HEK293T (cell line): Measurements from ENCODE around the gene SEMA4C.

Experiments
- CTCF ChIA-PET: fragments of 350-600 bp; formaldehyde crosslinking; extraction: SDS; loops from one replicate; lab custom pipeline; 2021; ENCODE audit warnings: antibody characterized with exemption, inconsistent platforms; lab: Yijun Ruan, JAX
- POLR2A ChIA-PET: fragments of 350-600 bp; formaldehyde crosslinking; extraction: SDS; loops from one replicate; lab custom pipeline; 2020; ENCODE audit warnings: antibody characterized with exemption, inconsistent platforms; lab: Yijun Ruan, JAX
- DNase-seq: peaks from one replicate; pipeline ENCODE4 v3.0.0; 2012; ENCODE audit warnings: mixed read lengths; ENCODE audit errors: extremely low spot score
- ARNT ChIP-seq: fragments of 450-650 bp; IDR thresholded peaks from 2 replicates; pipeline ENCODE4 v1.6.1; 2017; ENCODE audit warnings: mild to moderate bottlenecking
- BHLHE40 ChIP-seq: fragments of 450-650 bp; IDR thresholded peaks from 2 replicates; pipeline ENCODE4 v1.6.1; 2016; ENCODE audit warnings: mild to moderate bottlenecking, moderate library complexity, borderline replicate concordance
- CTBP1 ChIP-seq: fragments of 450-650 bp; IDR thresholded peaks from 2 replicates; pipeline ENCODE4 v1.6.1; 2016; ENCODE audit warnings: borderline replicate concordance
- ELF4 ChIP-seq: fragments of 450-650 bp; IDR thresholded peaks from 2 replicates; pipeline ENCODE4 v1.6.1; 2017; ENCODE audit warnings: antibody characterized with exemption
- FOXA1 ChIP-seq: fragments of 450-650 bp; IDR thresholded peaks from 2 replicates; pipeline ENCODE4 v1.6.1; 2016; ENCODE audit warnings: mild to moderate bottlenecking
- FOXK2 ChIP-seq: fragments of 450-650 bp; IDR thresholded peaks from 2 replicates; pipeline ENCODE4 v1.6.1; 2016; ENCODE audit warnings: mild to moderate bottlenecking
- FOXM1 ChIP-seq: fragments of 450-650 bp; IDR thresholded peaks from 2 replicates; pipeline ENCODE4 v1.6.1; 2017; ENCODE audit warnings: mild to moderate bottlenecking, borderline replicate concordance
- HDGF ChIP-seq: fragments of 450-650 bp; IDR thresholded peaks from 2 replicates; pipeline ENCODE4 v1.6.1; 2017; ENCODE audit warnings: antibody characterized with exemption, borderline replicate concordance
- L3MBTL2 ChIP-seq: fragments of 450-650 bp; conservative IDR thresholded peaks from 2 replicates; pipeline ENCODE4 v1.6.1; 2016; ENCODE audit warnings: mild to moderate bottlenecking
- LEF1 ChIP-seq: fragments of 450-650 bp; IDR thresholded peaks from 2 replicates; pipeline ENCODE4 v1.6.1; 2017; ENCODE audit warnings: mild to moderate bottlenecking, borderline replicate concordance
- NFRKB ChIP-seq: fragments of 450-650 bp; IDR thresholded peaks from 2 replicates; pipeline ENCODE4 v1.6.1; 2016; ENCODE audit warnings: mild to moderate bottlenecking, moderate library complexity
- SP1 ChIP-seq: fragments of 450-650 bp; IDR thresholded peaks from 2 replicates; pipeline ENCODE4 v1.6.1; 2017
- SUZ12 ChIP-seq: fragments of 450-650 bp; IDR thresholded peaks from 2 replicates; pipeline ENCODE4 v1.6.1; 2016; ENCODE audit warnings: mild to moderate bottlenecking
- TARDBP ChIP-seq: fragments of 450-650 bp; IDR thresholded peaks from 2 replicates; pipeline ENCODE4 v1.6.1; 2016
- ZNF384 ChIP-seq: fragments of 450-650 bp; IDR thresholded peaks from 2 replicates; pipeline ENCODE4 v1.6.1; 2016
- TF ChIP-seq, protein P1 (sequence below): fragments of 450-650 bp; IDR thresholded peaks from 2 replicates; pipeline ENCODE4 v1.6.1; 2016

The SEMA4C gene

GRCh38 chr2:96832754-96833507 is 36.9 kb downstream of the SEMA4C start:
- no peak for TF ChIP-seq SP1
- no peak for TF ChIP-seq ARNT
- TF ChIP-seq, protein P1, sequence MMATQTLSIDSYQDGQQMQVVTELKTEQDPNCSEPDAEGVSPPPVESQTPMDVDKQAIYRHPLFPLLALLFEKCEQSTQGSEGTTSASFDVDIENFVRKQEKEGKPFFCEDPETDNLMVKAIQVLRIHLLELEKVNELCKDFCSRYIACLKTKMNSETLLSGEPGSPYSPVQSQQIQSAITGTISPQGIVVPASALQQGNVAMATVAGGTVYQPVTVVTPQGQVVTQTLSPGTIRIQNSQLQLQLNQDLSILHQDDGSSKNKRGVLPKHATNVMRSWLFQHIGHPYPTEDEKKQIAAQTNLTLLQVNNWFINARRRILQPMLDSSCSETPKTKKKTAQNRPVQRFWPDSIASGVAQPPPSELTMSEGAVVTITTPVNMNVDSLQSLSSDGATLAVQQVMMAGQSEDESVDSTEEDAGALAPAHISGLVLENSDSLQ: no peak
- ChIA-PET CTCF (no interaction called here), POLR2A (interaction anchor here (1.8 kb wide), 1 partner anchor 16 kb away, joined by 4 read pairs; the partner anchor contains the start of gene CNNM3)
- no peak for DNase-seq

DNA sequence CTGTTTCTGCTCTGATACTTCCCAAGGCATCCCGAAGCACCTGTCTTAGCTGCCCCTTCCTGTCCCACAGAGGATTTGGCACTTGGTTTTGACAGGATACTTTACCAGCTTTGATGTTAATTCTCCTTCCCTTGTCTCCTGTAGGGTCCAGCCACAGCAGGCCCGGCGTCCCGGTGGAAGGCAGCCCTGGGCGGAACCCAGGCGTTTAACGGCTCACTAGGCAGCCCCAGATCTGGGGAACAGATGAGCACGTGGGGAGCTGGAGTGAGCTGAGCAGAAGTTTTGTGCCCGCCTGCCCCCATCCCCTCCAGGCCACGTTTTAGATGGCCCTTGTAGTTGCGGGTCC is 37.5 kb downstream of the SEMA4C start:
- ChIA-PET CTCF (no interaction called here), POLR2A (interaction anchor here (1.8 kb wide), 1 partner anchor 16 kb away, joined by 4 read pairs; the partner anchor contains the start of gene CNNM3)
- TF ChIP-seq FOXM1: no peak
- TF ChIP-seq FOXK2: no peak
- no peak for DNase-seq

DNA sequence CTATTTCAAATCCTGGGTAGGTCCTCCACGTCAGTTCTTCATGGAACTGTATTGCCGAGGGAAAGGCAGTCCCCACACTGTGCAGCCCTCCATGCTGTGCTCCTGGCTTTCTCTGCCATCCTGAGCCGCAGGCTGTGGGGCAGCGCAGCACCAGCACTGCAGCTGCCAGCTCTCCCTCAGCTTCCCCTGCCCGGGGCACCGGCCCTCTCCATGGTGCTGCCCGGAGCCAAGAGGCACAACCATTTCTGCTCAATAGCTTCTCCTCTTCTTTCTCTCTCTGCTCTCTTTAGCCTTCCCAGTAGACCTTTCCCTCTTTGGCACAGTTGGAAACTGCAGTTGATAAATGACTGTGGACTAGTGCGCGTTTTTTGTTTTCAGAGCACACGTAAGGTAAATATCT is 38.2 kb downstream of the SEMA4C start:
- POLR2A ChIA-PET: interaction anchor here (1.8 kb wide), 1 partner anchor 15 kb away, joined by 4 read pairs; the partner anchor contains the start of gene CNNM3
- DNase-seq: no peak
- CTCF ChIA-PET: no interaction called here
- TF ChIP-seq NFRKB: no peak
- TF ChIP-seq FOXK2: no peak
- TF ChIP-seq, protein P1: no peak
- no peak for TF ChIP-seq HDGF
- TF ChIP-seq FOXM1: no peak
- no peak for TF ChIP-seq ARNT
- no peak for TF ChIP-seq CTBP1
- no peak for TF ChIP-seq LEF1
- TF ChIP-seq ZNF384: no peak
- TF ChIP-seq L3MBTL2: no peak
- TF ChIP-seq BHLHE40: no peak
- TF ChIP-seq SP1: no peak
- TF ChIP-seq ELF4: no peak
- TF ChIP-seq SUZ12: no peak
- TF ChIP-seq TARDBP: no peak
- no peak for TF ChIP-seq FOXA1

DNA sequence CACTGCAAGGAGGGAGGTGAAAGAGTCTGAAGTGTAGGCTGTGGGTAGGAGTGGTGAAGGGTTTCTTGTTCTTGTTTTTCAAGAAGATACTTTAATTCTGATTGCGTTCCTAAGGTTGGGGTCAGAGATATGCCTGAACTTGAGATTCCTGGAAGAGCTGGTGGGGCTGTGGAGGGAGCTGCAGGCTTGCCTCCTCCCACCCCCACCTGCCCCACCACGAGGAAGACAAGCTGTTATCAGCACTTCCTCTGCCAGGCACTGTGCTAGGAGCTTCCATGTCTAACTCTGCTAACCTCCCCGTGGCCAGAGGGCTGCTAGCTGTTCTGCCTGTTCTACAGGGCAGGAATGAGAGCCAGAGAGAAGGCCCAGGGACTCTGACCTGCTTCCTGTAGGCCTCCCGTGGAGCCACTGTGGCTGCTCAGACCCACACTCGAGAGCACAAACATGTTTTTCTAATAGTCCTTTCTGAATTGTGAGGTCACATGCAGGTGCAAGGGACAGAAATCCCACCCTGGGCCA is 39.8 kb downstream of the SEMA4C start:
- no peak for DNase-seq
- ChIA-PET CTCF (no interaction called here), POLR2A (no interaction called here)
- TF ChIP-seq SP1 (no peak), ELF4 (no peak), L3MBTL2 (no peak)

GRCh38 chr2:96828874-96829273 is 41.0 kb downstream of the SEMA4C start:
- ChIA-PET CTCF (interaction anchor here (0.6 kb wide), 1 partner anchor 37 kb away, joined by 3 read pairs; no protein-coding TSS in a partner anchor), POLR2A (interaction anchor here (1.2 kb wide), 1 partner anchor 191 kb away, joined by 4 read pairs; no protein-coding TSS in a partner anchor)
- DNase-seq: no peak
- no peak for TF ChIP-seq LEF1
- TF ChIP-seq FOXM1: no peak
- no peak for TF ChIP-seq FOXA1
- no peak for TF ChIP-seq ZNF384
- no peak for TF ChIP-seq NFRKB
- TF ChIP-seq ELF4: no peak
- TF ChIP-seq FOXK2: no peak
- no peak for TF ChIP-seq L3MBTL2
- TF ChIP-seq ARNT: no peak
- TF ChIP-seq BHLHE40: no peak
- no peak for TF ChIP-seq HDGF
- TF ChIP-seq, protein P1: no peak
- no peak for TF ChIP-seq SP1
- no peak for TF ChIP-seq CTBP1
- TF ChIP-seq SUZ12: no peak
- no peak for TF ChIP-seq TARDBP

GRCh38 chr2:96828436-96828835 is 41.4 kb downstream of the SEMA4C start:
- ChIA-PET CTCF (interaction anchor here (0.6 to 0.7 kb wide), 2 partner anchors 11 to 36 kb away, joined by 3 read pairs; no protein-coding TSS in a partner anchor), POLR2A (interaction anchor here (1.2 kb wide), 1 partner anchor 191 kb away, joined by 4 read pairs; no protein-coding TSS in a partner anchor)
- no peak for TF ChIP-seq ARNT
- TF ChIP-seq ELF4: no peak
- TF ChIP-seq FOXM1: no peak
- no peak for TF ChIP-seq NFRKB
- TF ChIP-seq L3MBTL2: no peak
- TF ChIP-seq BHLHE40: no peak
- TF ChIP-seq ZNF384: no peak
- TF ChIP-seq CTBP1: no peak
- no peak for TF ChIP-seq FOXK2
- TF ChIP-seq, protein P1: no peak
- DNase-seq: no peak
